Naive thymus-derived CD4-positive, alpha-beta T cell (primary cell): Measurements from ENCODE around the gene MEA1. TPM values are rescaled to one million over a fixed set of nuclear protein-coding genes. Genes with fewer than 3 reads are reported as not detected.

Experiments
- ATAC-seq: fragments of 150-1000 bp; cut with Tn5 transposase; 2 replicates; pipeline ENCODE4 v1.10.0; 2021; ENCODE audit warnings: mild to moderate bottlenecking, moderate library complexity
- CTCF ChIA-PET: fragments of 350-600 bp; sonication (Branson Sonifier 250); formaldehyde crosslinking; loops from one replicate; lab custom pipeline; 2021; ENCODE audit warnings: antibody characterized with exemption; lab: Charles Lee
- POLR2A ChIA-PET: fragments of 350-600 bp; sonication (Branson Sonifier 250); formaldehyde crosslinking; loops from one replicate; lab custom pipeline; 2021; ENCODE audit warnings: antibody characterized with exemption, inconsistent platforms; lab: Charles Lee
- DNase-seq, 9 donors: peaks; one replicate each; pipeline versions ENCODE4 v3.0.0 to v3.0.0-alpha.2; 2020 to 2022; ENCODE audit warnings: mixed read lengths in 1 of 9
- H3K27ac ChIP-seq: one replicate; pipeline ENCODE4 v1.7.0; 2013; ENCODE audit warnings: mild to moderate bottlenecking, low read depth, low read length, moderate library complexity
- H3K27me3 ChIP-seq, 2 donors: one replicate each; pipeline ENCODE4 v1.7.0; 2013; ENCODE audit warnings: low read length in 2 of 2, mild to moderate bottlenecking in 2 of 2, moderate library complexity in 2 of 2; ENCODE audit not compliant: control insufficient read depth in 2 of 2, insufficient read depth in 2 of 2
- H3K36me3 ChIP-seq, 3 experiments: 1 replicate in 2 of 3; 2 replicates in 1 of 3; pipeline ENCODE4 v1.7.0; 2013; ENCODE audit warnings: low read length in 3 of 3, mild to moderate bottlenecking in 3 of 3, moderate library complexity in 1 of 3; ENCODE audit not compliant: insufficient read depth in 3 of 3, control insufficient read depth in 2 of 3
- H3K4me1 ChIP-seq, 2 donors: one replicate each; pipeline ENCODE4 v1.7.0; 2013; ENCODE audit warnings: low read length in 2 of 2, mild to moderate bottlenecking in 2 of 2, moderate library complexity in 1 of 2; ENCODE audit not compliant: control insufficient read depth in 2 of 2, insufficient read depth in 2 of 2
- H3K4me3 ChIP-seq: 2 replicates; pipeline ENCODE4 v1.7.0; 2013; ENCODE audit warnings: mild to moderate bottlenecking, low read length
- H3K9me3 ChIP-seq, 3 experiments: 1 replicate in 2 of 3; 2 replicates in 1 of 3; pipeline ENCODE4 v1.7.0; 2013; ENCODE audit warnings: low read length in 3 of 3; ENCODE audit not compliant: control insufficient read depth in 2 of 3
- H3K27ac Mint-ChIP-seq, 9 donors: one replicate each; pipeline ENCODE4 v1.8.0; 2020 to 2022; ENCODE audit warnings: mixed read lengths in 9 of 9, mild to moderate bottlenecking in 8 of 9, moderate library complexity in 5 of 9, inconsistent platforms in 2 of 9
- H3K27me3 Mint-ChIP-seq, 5 donors: one replicate each; pipeline ENCODE4 v1.8.0; 2021 to 2022; ENCODE audit warnings: mixed read lengths in 5 of 5, mild to moderate bottlenecking in 1 of 5
- H3K36me3 Mint-ChIP-seq, 5 donors: one replicate each; pipeline ENCODE4 v1.8.0; 2020 to 2022; ENCODE audit warnings: mixed read lengths in 5 of 5, mild to moderate bottlenecking in 3 of 5, inconsistent platforms in 1 of 5
- H3K4me1 Mint-ChIP-seq, 7 donors: one replicate each; pipeline ENCODE4 v1.8.0; 2020 to 2022; ENCODE audit warnings: mixed read lengths in 7 of 7, mild to moderate bottlenecking in 3 of 7, inconsistent platforms in 1 of 7
- H3K4me3 Mint-ChIP-seq, 10 donors: one replicate each; pipeline ENCODE4 v1.8.0; 2020 to 2022; ENCODE audit warnings: mild to moderate bottlenecking in 10 of 10, mixed read lengths in 10 of 10, moderate library complexity in 6 of 10, inconsistent platforms in 2 of 10
- H3K9me3 Mint-ChIP-seq, 11 donors: one replicate each; pipeline ENCODE4 v1.8.0; 2020 to 2022; ENCODE audit warnings: mixed read lengths in 11 of 11, mild to moderate bottlenecking in 4 of 11, inconsistent platforms in 1 of 11, moderate library complexity in 1 of 11
- intact Hi-C, 2 donors: fragments of 100-400 bp; cut with micrococcal nuclease; formaldehyde crosslinking; loops; one replicate each; pipeline ENCODE4 v1.15.1; 2023
- polyA plus RNA-seq, 2 donors: library from polyadenylated mRNA; unstranded; fragments of 300-500 nt; fragmentation: Illumina TruSeq; gene quantifications; one replicate each; pipeline ENCODE4 v1.2.3, GENCODE V29; 2021
- total RNA-seq, 6 experiments: library from RNA in 5 of 6; stranded (reverse) in 5 of 6; gene quantifications; 1 replicate in 5 of 6; 2 replicates in 1 of 6; pipeline ENCODE4 v1.2.3 and lab custom pipeline; 2021 to 2026

MEA1 gene
- 10 to 100 TPM; 20.3 to 58.0 (median 32.7) TPM for total RNA-seq
- polyA plus RNA-seq, result 10 to 100 TPM; 58.2 to 72.3 TPM
- 13.6 reads per million, percentile 42 among the genes with 10 or more reads in this experiment for total RNA-seq (lab: John Stamatoyannopoulos, UW)

GRCh38 chr6:43013843-43014433 is at the start of gene MEA1, which contains the start of gene KLHDC3:
TSS of gene MEA1 (minus strand) at chr6:43013946. CDS start at chr6:43013813, 133 bp downstream.
TSS of gene KLHDC3 (plus strand) at chr6:43014249. CDS start at chr6:43017193, 2,944 bp downstream.
- H3K4me3 ChIP-seq, result peak within 1 kb of the TSS; percentile 73
- ATAC-seq (peak; percentile 98), DNase-seq (peak; percentile 83 to 100 (median 99))
- H3K9me3 ChIP-seq, result no peaks in the 10 kb centered on the region
- ChIA-PET CTCF (interaction anchor here (0.9 to 1.5 kb wide), 3 partner anchors 9 to 40 kb away, joined by 3 to 7 read pairs (median 5); no protein-coding TSS in a partner anchor), POLR2A (interaction anchor here (0.6 to 4.6 kb wide), 19 partner anchors 9 to 964 kb away, joined by 3 to 70 read pairs (median 5); partner anchors contain the start of genes CNPY3, CUL7, DNPH1 and KLC4)
- Mint-ChIP-seq H3K36me3 (peaks cover 0 to 28% (median 5%) of the 10 kb centered on the region in 5 donors), H3K9me3 (peaks cover 0 to 1% (median 0%) of the 10 kb centered on the region in 11 donors), H3K27me3 (peaks cover 0 to 3% (median 0%) of the 10 kb centered on the region in 5 donors), H3K4me3 (peak within 1 kb of the TSS; percentile 85 to 99 (median 92)), H3K27ac (peak within 1 kb of the TSS; percentile 82 to 97 (median 92)), H3K4me1 (peaks cover 45 to 78% (median 58%) of the 10 kb centered on the region in 7 donors)
- intact Hi-C loops, result loop anchor here (1.0 to 5.0 kb wide), 22 partner anchors 8 to 1942 kb away; partner anchors contain the start of genes CNPY3 (in 2 of the 2), CUL7 (in 2 of the 2), KLC4 (in 2 of the 2) and MRPL2 (in 2 of the 2)
- H3K4me1 ChIP-seq, result peaks cover 20 to 31% of the 10 kb centered on the region in 2 donors
- peak within 1 kb of the TSS; percentile 84 for H3K27ac ChIP-seq
- H3K36me3 ChIP-seq, result peaks cover 3 to 61% (median 5%) of the 10 kb centered on the region in 3 experiments
- H3K27me3 ChIP-seq, result no peaks in the 10 kb centered on the region

GRCh38 chr6:43062818-43063217 is 49.1 kb upstream of the MEA1 start:
- no peak overlapping the region for H3K27ac ChIP-seq
- H3K4me1 ChIP-seq, result peaks cover 0 to 18% of the 10 kb centered on the region in 2 donors
- Mint-ChIP-seq H3K27ac (no peak overlapping the region), H3K4me1 (peaks cover 27 to 41% (median 34%) of the 10 kb centered on the region in 7 donors), H3K9me3 (no peaks in the 10 kb centered on the region), H3K27me3 (no peaks in the 10 kb centered on the region), H3K36me3 (peaks cover 0 to 43% (median 26%) of the 10 kb centered on the region in 5 donors), H3K4me3 (peak overlapping the region in 1 of 10 donors; percentile 64)
- ChIA-PET CTCF (interaction anchor here (0.8 to 1.2 kb wide), 3 partner anchors 9 to 304 kb away, joined by 3 to 4 read pairs (median 3); partner anchors contain the start of gene CNPY3), POLR2A (interaction anchor here (0.9 to 2.2 kb wide), 4 partner anchors 9 to 444 kb away, joined by 3 to 9 read pairs (median 3); partner anchors contain the start of genes CUL7 and PPP2R5D)
- intact Hi-C loops, result no loop called here
- H3K4me3 ChIP-seq, result no peak overlapping the region
- ATAC-seq, result no peak
- H3K9me3 ChIP-seq, result no peaks in the 10 kb centered on the region
- H3K36me3 ChIP-seq, result peaks cover 0 to 44% (median 6%) of the 10 kb centered on the region in 3 experiments
- no peak for DNase-seq
- H3K27me3 ChIP-seq, result no peaks in the 10 kb centered on the region

GRCh38 chr6:43061861-43062260 is 48.1 kb upstream of the MEA1 start:
- Histone ChIP-seq H3K4me3 (no peak overlapping the region), H3K36me3 (peaks cover 0 to 46% (median 4%) of the 10 kb centered on the region in 3 experiments), H3K9me3 (no peaks in the 10 kb centered on the region), H3K27ac (no peak overlapping the region), H3K4me1 (peaks cover 0 to 21% of the 10 kb centered on the region in 2 donors), H3K27me3 (no peaks in the 10 kb centered on the region)
- Mint-ChIP-seq H3K27ac (peak overlapping the region in 1 of 9 donors; percentile 88), H3K4me1 (peaks cover 27 to 44% (median 36%) of the 10 kb centered on the region in 7 donors), H3K36me3 (peaks cover 0 to 43% (median 26%) of the 10 kb centered on the region in 5 donors), H3K27me3 (no peaks in the 10 kb centered on the region), H3K4me3 (peak overlapping the region in 3 of 10 donors; percentile 2 to 93 (median 63)), H3K9me3 (no peaks in the 10 kb centered on the region)
- intact Hi-C loops, result no loop called here
- CTCF ChIA-PET, result no interaction called here
- POLR2A ChIA-PET, result interaction anchor here (1.0 to 3.6 kb wide), 2 partner anchors 17 to 83 kb away, joined by 4 to 18 read pairs; partner anchors contain the start of gene PEX6
- DNase-seq, result no peak
- ATAC-seq, result no peak

GRCh38 chr6:43060755-43061633 is 47.2 kb upstream of the MEA1 start:
- POLR2A ChIA-PET, result interaction anchor here (0.7 to 3.6 kb wide), 9 partner anchors 8 to 131 kb away, joined by 3 to 33 read pairs (median 4); partner anchors contain the start of genes CNPY3, KLHDC3, MEA1 and PEX6
- H3K36me3 ChIP-seq, result peaks cover 0 to 38% (median 0%) of the 10 kb centered on the region in 3 experiments
- intact Hi-C loops, result no loop called here
- no peaks in the 10 kb centered on the region for H3K27me3 Mint-ChIP-seq
- no peak overlapping the region for H3K4me3 ChIP-seq
- ATAC-seq (no peak), DNase-seq (no peak)
- H3K4me1 Mint-ChIP-seq, result peaks cover 27 to 44% (median 40%) of the 10 kb centered on the region in 7 donors
- H3K27ac Mint-ChIP-seq, result peak overlapping the region; percentile 67 to 100 (median 98)
- peak overlapping the region; percentile 88 to 100 (median 96) for H3K4me3 Mint-ChIP-seq
- no peaks in the 10 kb centered on the region for H3K27me3 ChIP-seq
- peaks cover 2 to 39% (median 24%) of the 10 kb centered on the region in 5 donors for H3K36me3 Mint-ChIP-seq
- no peak overlapping the region for H3K27ac ChIP-seq
- peaks cover 0 to 21% of the 10 kb centered on the region in 2 donors for H3K4me1 ChIP-seq
- H3K9me3 Mint-ChIP-seq, result no peaks in the 10 kb centered on the region
- CTCF ChIA-PET, result no interaction called here
- H3K9me3 ChIP-seq, result no peaks in the 10 kb centered on the region

- Histone ChIP-seq H3K27me3 (no peaks in the 10 kb centered on the region), H3K36me3 (peaks cover 0 to 38% (median 0%) of the 10 kb centered on the region in 3 experiments), H3K27ac (peak overlapping the region; percentile 88), H3K9me3 (no peaks in the 10 kb centered on the region), H3K4me3 (peak overlapping the region; percentile 80), H3K4me1 (peaks cover 0 to 21% of the 10 kb centered on the region in 2 donors)
- no peak for DNase-seq
- peak overlapping the region; percentile 88 to 100 (median 96) for H3K4me3 Mint-ChIP-seq
- H3K27ac Mint-ChIP-seq, result peak overlapping the region; percentile 95 to 100 (median 99)
- H3K27me3 Mint-ChIP-seq, result no peaks in the 10 kb centered on the region
- H3K4me1 Mint-ChIP-seq, result peaks cover 27 to 49% (median 44%) of the 10 kb centered on the region in 7 donors
- H3K9me3 Mint-ChIP-seq, result no peaks in the 10 kb centered on the region
- ChIA-PET CTCF (no interaction called here), POLR2A (interaction anchor here (0.7 to 3.6 kb wide), 12 partner anchors 9 to 130 kb away, joined by 3 to 33 read pairs (median 5); partner anchors contain the start of genes CNPY3, KLHDC3, MEA1 and PEX6)
- intact Hi-C loops, result no loop called here
- no peak for ATAC-seq
- H3K36me3 Mint-ChIP-seq, result peaks cover 9 to 43% (median 21%) of the 10 kb centered on the region in 5 donors
Observed at GRCh38 chr6:43060034-43060754, 46.4 kb upstream of the MEA1 start.
